Mammary epithelial cell (primary cell): ENCODE data around the gene NMU.
"Not testable (repeated sequence)": the region's sequence is repeated elsewhere in the genome, so short reads cannot be mapped to it uniquely, and the experiment has no call there.

Experiments
- CTCF ChIP-seq, 2 donors: IDR thresholded peaks in 1 of 2; conservative IDR thresholded peaks in 1 of 2; 2 replicates each; pipeline ENCODE4 v1.5.1; 2011 to 2012; ENCODE audit warnings: inconsistent platforms in 2 of 2, low read length in 2 of 2, mild to moderate bottlenecking in 2 of 2, control low read depth in 1 of 2, low read depth in 1 of 2; ENCODE audit not compliant: insufficient read depth in 1 of 2; ENCODE audit errors: extremely low read depth in 1 of 2
- EZH2 ChIP-seq: IDR thresholded peaks from 2 replicates; pipeline ENCODE4 v1.6.1; 2012; ENCODE audit warnings: low read length, inconsistent platforms, borderline replicate concordance

- TF ChIP-seq CTCF (conservative IDR thresholded peaks at IDR 0.05 in 1 of 2, IDR thresholded peaks at IDR 0.05 in 1 of 2; ENCODE audit: extremely low read depth in 1 of 2, insufficient read depth in 1 of 2, low read depth in 1 of 2, low read length in 2 of 2); EZH2: not testable (repeated sequence)
These were observed 53.3 kb downstream of the NMU start for GRCh38 chr4:55582773-55583172.
